ENCODE results near the gene THBD.

Gene THBD

GRCh38 chr20:23065266-23066201 is 16.1 kb upstream of the THBD start:
- no peak for DNase-seq (ENCODE audit: low read depth, low spot score)
- H3K4me3 ChIP-seq (ENCODE audit: low read length), result no peak overlapping the region

GRCh38 chr20:23063581-23063980 is 14.1 kb upstream of the THBD start:
- H3K4me3 ChIP-seq (ENCODE audit: low read length), result no peak overlapping the region
- DNase-seq (ENCODE audit: low read depth, low spot score), result no peak

GRCh38 chr20:23063168-23063567 is 13.7 kb upstream of the THBD start:
- DNase-seq (ENCODE audit: low read depth, low spot score), result no peak
- H3K4me3 ChIP-seq (ENCODE audit: low read length), result no peak overlapping the region

- DNase-seq (ENCODE audit: low read depth, low spot score), result no peak
- H3K4me3 ChIP-seq (ENCODE audit: low read length), result no peak overlapping the region
These were observed 13.2 kb upstream of the THBD start for GRCh38 chr20:23062632-23063031.

- no peak overlapping the region for H3K4me3 ChIP-seq (ENCODE audit: low read length)
- DNase-seq (ENCODE audit: low read depth, low spot score), result no peak
These were observed 12.5 kb upstream of the THBD start for GRCh38 chr20:23061734-23062561.

GRCh38 chr20:23061262-23061661 is 11.8 kb upstream of the THBD start:
- DNase-seq (ENCODE audit: low read depth, low spot score), result no peak
- H3K4me3 ChIP-seq (ENCODE audit: low read length), result no peak overlapping the region

GRCh38 chr20:23060629-23061028 is 11.2 kb upstream of the THBD start:
- H3K4me3 ChIP-seq (ENCODE audit: low read length), result no peak overlapping the region
- DNase-seq (ENCODE audit: low read depth, low spot score), result no peak

GRCh38 chr20:23059846-23060245 is 10.4 kb upstream of the THBD start:
- no peak for DNase-seq (ENCODE audit: low read depth, low spot score)
- H3K4me3 ChIP-seq (ENCODE audit: low read length), result no peak overlapping the region

GRCh38 chr20:23059001-23059400 is 9.5 kb upstream of the THBD start:
- no peak overlapping the region for H3K4me3 ChIP-seq (ENCODE audit: low read length)
- no peak for DNase-seq (ENCODE audit: low read depth, low spot score)

- no peak overlapping the region for H3K4me3 ChIP-seq (ENCODE audit: low read length)
- DNase-seq (ENCODE audit: low read depth, low spot score), result no peak
These were observed 8.8 kb upstream of the THBD start for GRCh38 chr20:23058240-23058639.

GRCh38 chr20:23052904-23053303 is 3.4 kb upstream of the THBD start:
- no peak overlapping the region for H3K4me3 ChIP-seq (ENCODE audit: low read length)
- DNase-seq (ENCODE audit: low read depth, low spot score), result no peak

- no peak for DNase-seq (ENCODE audit: low read depth, low spot score)
- no peak overlapping the region for H3K4me3 ChIP-seq (ENCODE audit: low read length)
These were observed 1.6 kb upstream of the THBD start for GRCh38 chr20:23050847-23051627.

GRCh38 chr20:23050076-23050838 is 785 bp upstream of the THBD start:
- H3K4me3 ChIP-seq (ENCODE audit: low read length), result no peak overlapping the region
- no peak for DNase-seq (ENCODE audit: low read depth, low spot score)

- no peak for DNase-seq (ENCODE audit: low read depth, low spot score)
- no peak overlapping the region for H3K4me3 ChIP-seq (ENCODE audit: low read length)
These were observed 930 bp downstream of the THBD start for GRCh38 chr20:23048283-23049200.

GRCh38 chr20:23047738-23048214 is 1.7 kb downstream of the THBD start:
- H3K4me3 ChIP-seq (ENCODE audit: low read length), result no peak overlapping the region
- DNase-seq (ENCODE audit: low read depth, low spot score), result no peak

- DNase-seq (ENCODE audit: low read depth, low spot score), result no peak
- H3K4me3 ChIP-seq (ENCODE audit: low read length), result no peak overlapping the region
These were observed 2.3 kb downstream of the THBD start for GRCh38 chr20:23047001-23047737.

- H3K4me3 ChIP-seq (ENCODE audit: low read length), result no peak overlapping the region
- DNase-seq (ENCODE audit: low read depth, low spot score), result no peak
These were observed 3.0 kb downstream of the THBD start for GRCh38 chr20:23046431-23046830.
